Mesenteric fat pad (tissue), 1 donor: ENCODE data around the gene CAV3. TPM values are rescaled to one million over a fixed set of nuclear protein-coding genes. Genes with fewer than 3 reads are reported as not detected.

Source experiments
- DNase-seq: peaks from one replicate; pipeline ENCODE4 v3.0.0-alpha.2; 2020; ENCODE audit warnings: low spot score
- total RNA-seq: library from RNA; stranded (reverse); fragmentation: NEBNext Ultra II Directional; extraction: Animal tissue kit (Norgen Biotek cat#: 25700); gene quantifications from one replicate; pipeline ENCODE4 v1.2.1, GENCODE V29; 2021
- donor health status: DM: yes; HTN: yes; CAD: no.

CAV3 gene
- total RNA-seq, 1 donor from 2014 or later = not detected

GRCh38 chr3:8760506-8760905 is 26.9 kb downstream of the CAV3 start:
- no peak for DNase-seq

- peak; percentile 72 for DNase-seq
These were observed 28.3 kb downstream of the CAV3 start for GRCh38 chr3:8761866-8762265.

DNA sequence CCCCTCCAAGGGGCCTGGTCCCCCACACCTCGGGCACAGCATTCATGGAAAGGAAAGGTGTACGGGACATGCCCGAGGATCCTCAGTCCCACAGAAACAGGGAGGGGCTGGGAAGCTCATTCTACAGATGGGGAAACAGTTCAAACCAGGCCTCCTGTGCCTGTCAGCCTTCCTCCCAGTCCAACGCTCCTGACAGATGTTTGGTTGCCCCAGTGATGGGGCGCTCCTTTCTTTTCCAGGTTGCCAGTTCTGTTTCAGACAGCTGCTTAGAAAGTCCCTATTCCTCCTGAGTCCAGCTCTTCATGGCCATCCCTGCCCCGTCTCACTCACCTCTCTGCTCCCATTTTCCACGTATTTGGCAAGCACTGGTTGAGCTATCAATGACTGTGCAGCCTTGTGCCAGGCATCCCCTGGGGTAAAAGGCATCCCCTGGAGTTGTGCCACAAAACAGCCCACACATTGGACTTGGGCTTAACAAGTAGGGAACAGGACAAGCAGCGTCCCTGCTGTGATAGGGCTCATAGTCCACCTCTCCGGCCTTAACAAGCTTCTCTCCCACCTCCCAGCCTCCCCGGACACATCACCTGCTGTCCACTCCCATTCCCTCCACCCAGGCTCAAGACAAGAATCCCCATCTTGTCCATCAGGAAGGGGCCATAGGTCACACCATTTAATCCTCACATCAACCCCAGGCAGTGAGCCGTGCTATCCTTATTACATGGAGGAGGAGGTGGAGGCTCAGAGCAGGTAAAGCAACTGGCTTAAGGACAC is 29.2 kb downstream of the CAV3 start:
- no peak for DNase-seq

- DNase-seq = no peak
These were observed 30.9 kb downstream of the CAV3 start for GRCh38 chr3:8764528-8764927.

GRCh38 chr3:8765528-8765927 is 31.9 kb downstream of the CAV3 start:
- no peak for DNase-seq

DNA sequence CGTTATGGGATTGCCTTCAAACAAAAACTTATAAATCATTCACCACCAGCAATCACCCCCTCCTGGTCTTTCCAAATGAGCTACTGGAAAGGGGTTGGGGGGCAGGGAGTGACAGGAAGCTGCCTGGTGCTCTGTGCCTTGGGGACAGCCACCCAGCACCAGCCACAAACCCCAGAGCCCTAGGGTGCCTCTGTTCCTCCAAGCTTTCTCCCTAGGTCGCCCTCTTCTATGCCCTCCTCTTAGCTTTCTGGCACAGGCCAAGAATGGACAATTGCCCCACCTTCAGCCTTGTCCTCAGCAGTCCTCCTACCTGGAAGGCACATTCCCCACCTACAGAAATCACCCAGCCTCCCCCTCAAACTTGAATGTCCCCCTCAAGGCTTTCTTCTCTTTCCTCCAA is 32.5 kb downstream of the CAV3 start:
- DNase-seq = no peak

DNA sequence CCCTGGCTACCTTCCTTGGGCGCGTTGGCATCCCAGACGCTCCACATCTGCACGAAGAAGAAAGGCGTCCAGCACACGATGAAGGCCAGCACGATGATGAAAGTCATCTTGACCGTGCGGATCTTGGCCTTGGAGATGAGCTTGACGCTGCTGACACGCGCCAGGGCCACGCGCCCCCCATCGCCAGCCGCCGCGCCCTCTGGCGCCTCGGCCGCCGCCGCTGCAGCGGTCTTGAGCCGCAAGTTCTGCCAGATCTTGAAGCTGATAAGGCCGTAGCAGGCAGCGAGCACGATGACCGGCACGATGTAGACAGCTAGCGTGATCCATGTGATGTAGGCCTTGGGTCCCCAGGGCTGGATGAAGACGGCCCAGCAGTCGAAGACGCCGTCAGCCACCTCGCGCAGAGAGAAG is 33.7 kb downstream of the CAV3 start:
- no peak for DNase-seq

DNA sequence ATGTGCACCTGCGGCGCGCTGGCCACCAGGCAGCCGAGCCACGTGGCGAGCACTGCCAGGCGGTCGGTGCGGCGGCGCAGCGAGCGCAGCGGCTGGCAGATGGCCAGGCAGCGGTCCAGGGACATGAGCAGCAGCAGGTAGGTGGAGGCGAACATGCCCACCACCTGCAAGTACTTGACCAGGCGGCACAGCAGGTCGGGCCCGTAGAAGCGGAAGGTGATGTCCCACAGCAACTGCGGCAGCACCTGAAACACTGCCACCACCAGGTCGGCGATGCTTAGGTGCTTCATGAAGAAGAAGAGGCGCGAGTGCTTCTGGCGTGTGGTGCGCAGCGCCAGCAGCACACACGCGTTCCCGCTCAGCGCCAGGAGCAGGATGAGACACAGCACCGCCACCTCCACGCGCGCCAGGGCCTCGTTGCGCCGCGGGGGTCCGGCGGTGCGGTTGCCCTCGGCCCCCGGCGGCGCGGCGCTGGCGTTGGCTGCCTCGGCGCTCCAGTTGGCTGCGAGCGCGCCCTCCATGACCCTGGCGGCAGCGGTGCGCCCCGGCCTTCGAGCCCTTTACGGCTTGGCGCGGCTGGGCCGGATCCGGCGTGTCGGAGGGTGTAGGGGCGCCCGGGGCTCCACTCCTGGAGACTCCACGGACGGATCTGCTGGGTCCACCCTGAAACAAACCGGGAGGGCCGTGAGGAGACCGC is 34.2 kb downstream of the CAV3 start:
- no peak for DNase-seq

DNA sequence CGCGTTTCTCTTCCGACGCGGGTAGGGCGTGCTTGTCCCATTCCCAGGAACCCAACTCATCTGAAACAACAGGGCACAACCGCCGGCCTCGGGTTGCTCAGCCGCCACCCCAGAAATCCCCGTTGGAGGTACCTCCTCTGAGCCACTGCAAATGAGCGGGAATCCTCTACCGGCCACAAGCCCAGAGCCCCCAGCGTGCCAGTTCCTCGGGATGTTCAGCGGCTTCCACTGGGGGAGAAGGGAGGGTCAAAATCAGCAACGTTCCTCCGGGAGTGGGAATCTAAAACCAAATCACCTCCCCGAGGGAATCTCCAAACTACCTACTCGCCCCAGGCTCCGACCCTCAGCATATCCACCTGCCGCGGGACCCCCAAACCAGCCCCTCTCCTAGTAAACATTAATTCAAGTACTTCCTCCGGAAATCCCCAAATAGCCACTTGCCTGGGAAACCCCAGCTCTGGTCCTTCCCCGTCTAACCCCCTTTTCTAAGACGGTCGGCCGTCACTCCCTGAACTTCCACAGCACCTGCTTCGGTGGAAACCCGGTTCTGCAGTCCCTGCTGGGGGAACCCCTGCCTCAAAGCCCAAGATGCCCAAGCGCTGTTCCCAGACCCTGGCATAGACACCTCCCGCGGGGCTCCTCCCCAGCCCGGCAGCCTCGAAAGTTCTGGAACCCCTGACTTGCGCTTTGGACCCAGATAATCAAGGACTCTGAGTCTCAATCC is 34.9 kb downstream of the CAV3 start:
- DNase-seq = no peak

GRCh38 chr3:8769088-8769822 is 35.7 kb downstream of the CAV3 start, which contains the start of gene OXTR:
Gene OXTR, minus strand, starts transcription at chr3:8769613. Its CDS starts 1,426 bp downstream, at chr3:8768187.
- no peak for DNase-seq

- DNase-seq = no peak
These were observed 40.4 kb downstream of the CAV3 start for GRCh38 chr3:8773941-8774542.

- DNase-seq = no peak
These were observed 41.6 kb downstream of the CAV3 start for GRCh38 chr3:8775181-8775580.

DNA sequence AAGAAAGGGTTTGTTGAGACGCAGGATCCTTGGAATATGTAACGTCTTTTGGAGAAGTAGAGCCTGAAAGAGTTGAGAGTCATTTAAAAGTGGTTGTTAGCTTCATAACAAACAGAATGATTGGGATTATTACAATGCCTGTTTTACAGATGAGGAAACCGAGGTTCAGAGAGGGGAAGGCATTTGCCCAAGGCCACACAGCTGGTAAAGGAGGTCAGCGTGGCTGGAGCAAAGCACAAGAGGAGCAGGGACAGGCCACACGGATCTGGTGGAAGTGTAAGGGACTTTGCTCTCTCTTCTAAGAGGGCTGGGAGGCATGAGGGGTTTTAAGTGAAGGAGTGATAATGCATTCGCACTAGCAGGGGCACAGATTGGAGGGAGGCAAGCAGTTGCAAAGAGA is 42.0 kb downstream of the CAV3 start:
- DNase-seq = no peak

DNA sequence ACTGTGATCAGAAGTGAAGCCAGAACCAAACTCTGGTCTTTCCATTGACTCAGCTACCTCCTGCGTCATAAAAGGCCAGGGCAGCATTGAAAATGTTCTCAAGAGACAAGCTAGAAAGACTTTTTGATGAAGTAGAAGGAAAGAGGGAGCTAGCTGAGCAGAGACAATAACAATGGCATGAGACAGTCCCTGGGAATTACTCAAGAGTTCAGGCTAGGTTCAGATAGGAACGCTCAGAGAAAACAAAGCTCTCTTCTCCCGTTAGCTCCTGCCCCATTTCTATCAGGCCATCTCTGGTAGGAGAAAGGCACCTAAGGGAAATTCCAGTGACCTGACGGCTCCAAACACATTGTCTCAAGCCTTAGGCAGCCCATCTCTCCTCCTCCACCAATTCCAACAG is 42.8 kb downstream of the CAV3 start:
- DNase-seq = no peak

DNA sequence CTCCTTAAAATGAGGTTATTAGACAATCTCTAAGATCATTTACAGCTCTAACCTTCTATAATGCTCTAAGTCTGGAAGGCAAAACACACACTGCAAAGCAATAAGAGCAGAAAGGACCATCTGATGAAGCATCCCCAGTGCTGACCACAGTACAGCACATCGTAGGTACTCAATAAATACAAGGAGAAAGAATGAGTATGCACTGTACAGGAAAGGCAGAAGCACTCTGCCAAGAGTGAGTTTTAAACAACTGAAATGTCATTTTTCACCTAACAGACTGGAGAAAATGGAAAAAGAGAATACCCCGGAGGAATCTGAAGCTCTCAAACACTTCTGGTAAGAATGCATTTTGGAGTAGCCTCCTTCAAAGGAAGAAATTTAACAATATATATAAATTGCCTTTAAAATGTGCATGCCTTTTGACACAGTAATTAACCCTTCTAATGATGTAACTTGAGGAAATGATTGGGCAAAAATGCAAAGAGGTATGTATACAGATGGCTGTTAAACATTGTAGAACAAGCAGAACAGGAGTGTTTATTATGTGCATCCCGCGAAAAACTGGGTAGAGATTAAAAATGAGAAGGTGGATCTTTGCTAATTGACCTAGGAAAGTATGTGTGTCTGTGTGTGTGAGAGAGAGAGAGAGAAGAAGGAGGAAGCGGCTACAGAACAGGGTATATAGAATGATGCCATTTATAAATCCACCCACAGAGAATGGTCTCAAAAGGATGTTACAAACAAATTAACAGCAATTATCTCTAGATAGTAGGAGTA is 43.8 kb downstream of the CAV3 start:
- DNase-seq = no peak

DNA sequence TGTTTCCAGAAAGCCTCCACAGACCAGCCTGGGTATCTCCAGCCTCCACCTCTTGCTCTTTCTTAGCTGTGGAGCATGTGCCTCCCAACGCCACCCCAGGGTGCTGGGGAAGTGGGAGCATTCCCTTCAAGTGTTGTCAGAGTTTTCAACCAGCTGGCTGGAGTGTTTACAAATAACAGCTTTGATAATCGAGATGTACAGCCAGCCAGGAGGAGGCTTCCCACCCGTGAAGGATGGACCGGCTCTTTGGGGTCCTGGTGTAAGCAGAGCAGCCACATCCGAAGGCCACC is 44.3 kb downstream of the CAV3 start:
- no peak for DNase-seq

DNA sequence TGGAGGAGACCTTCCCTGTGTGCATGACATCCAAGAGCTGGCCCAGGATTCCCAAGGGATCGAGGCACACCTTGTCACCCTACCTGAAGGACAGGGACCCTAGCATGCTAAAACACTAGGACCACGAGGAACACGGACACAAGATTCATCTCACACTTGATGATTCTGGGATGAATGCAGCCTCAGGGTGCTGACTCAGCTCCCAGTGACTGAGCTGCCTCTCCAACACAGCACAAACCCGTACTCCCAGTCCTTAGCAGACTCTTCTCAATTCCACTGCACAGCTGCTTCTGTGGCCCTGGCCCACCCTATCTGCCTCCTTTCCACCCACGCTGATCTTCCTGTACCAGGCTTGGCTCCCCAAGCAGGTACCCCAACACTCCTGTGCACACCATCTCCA is 44.9 kb downstream of the CAV3 start:
- DNase-seq = no peak

DNA sequence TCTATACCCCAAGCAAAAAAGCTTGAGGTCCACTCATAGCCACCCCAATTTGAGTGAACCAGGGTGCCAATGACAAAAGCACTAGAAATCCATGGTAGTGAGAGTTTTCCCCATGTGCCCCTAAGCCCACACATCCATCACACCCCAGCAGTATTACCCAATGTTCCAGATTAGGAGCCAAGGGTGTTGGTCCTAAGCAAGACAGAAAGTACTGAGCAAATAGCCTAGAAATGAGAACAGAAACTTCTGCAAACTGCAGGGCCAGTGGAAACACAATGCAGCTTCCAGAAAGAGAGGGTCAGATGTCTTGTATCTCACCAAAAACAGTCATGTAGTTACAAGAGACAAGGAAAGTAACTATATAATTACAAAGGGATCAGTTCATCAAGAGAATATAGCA is 46.7 kb downstream of the CAV3 start:
- DNase-seq = no peak

- DNase-seq = no peak
These were observed 51.3 kb downstream of the CAV3 start for GRCh38 chr3:8784676-8785435.

DNA sequence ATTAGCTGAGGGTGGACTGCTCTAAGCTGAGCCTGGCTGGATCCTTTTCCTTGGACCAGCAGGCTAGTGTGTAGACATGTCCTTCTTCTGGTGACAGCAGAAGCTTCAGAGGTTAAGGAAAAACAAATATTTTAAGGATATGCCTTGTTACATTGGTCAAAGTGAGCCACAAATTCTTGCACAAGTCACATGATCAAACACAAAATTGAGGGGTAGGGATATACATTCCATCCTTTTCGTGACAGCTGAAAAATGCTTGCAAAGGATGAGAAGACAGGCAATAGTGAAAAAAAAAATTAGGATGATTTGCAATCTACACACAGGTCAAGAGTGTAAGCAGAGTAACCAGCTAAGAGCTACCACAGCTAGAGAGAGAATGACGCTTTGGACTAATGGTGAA is 56.9 kb downstream of the CAV3 start:
- DNase-seq = no peak
